Measurements from ENCODE around the gene GFRA1.

DNA sequence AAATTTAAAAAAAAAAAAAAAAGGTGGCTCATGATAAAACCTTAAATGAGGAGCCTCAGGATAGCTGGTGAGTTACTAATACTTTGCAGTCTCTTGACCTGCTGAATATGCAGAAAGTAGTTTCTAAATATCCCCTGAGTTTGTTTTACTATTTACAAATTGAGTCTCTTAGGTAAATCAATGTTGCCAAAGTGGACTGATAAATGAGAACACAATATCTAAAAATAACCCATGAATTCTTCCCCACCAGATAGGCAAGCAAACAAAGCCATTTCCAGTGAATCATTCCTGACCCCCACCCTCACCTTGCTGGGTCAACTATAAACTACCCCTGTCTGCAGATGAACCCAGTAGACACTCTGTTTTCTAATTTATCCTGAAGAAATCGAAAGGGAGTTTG lies 78.9 kb downstream of the GFRA1 start:
- TF ChIP-seq POLR2A (IDR thresholded peaks at IDR 0.05) (no peak), POLR2AphosphoS5 (IDR thresholded peaks at IDR 0.05) (no peak)
- TF ChIP-seq, protein P1, sequence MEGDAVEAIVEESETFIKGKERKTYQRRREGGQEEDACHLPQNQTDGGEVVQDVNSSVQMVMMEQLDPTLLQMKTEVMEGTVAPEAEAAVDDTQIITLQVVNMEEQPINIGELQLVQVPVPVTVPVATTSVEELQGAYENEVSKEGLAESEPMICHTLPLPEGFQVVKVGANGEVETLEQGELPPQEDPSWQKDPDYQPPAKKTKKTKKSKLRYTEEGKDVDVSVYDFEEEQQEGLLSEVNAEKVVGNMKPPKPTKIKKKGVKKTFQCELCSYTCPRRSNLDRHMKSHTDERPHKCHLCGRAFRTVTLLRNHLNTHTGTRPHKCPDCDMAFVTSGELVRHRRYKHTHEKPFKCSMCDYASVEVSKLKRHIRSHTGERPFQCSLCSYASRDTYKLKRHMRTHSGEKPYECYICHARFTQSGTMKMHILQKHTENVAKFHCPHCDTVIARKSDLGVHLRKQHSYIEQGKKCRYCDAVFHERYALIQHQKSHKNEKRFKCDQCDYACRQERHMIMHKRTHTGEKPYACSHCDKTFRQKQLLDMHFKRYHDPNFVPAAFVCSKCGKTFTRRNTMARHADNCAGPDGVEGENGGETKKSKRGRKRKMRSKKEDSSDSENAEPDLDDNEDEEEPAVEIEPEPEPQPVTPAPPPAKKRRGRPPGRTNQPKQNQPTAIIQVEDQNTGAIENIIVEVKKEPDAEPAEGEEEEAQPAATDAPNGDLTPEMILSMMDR (IDR thresholded peaks at IDR 0.05), result no peak
